Measurements from ENCODE around the gene POLG.

Gene POLG

DNA sequence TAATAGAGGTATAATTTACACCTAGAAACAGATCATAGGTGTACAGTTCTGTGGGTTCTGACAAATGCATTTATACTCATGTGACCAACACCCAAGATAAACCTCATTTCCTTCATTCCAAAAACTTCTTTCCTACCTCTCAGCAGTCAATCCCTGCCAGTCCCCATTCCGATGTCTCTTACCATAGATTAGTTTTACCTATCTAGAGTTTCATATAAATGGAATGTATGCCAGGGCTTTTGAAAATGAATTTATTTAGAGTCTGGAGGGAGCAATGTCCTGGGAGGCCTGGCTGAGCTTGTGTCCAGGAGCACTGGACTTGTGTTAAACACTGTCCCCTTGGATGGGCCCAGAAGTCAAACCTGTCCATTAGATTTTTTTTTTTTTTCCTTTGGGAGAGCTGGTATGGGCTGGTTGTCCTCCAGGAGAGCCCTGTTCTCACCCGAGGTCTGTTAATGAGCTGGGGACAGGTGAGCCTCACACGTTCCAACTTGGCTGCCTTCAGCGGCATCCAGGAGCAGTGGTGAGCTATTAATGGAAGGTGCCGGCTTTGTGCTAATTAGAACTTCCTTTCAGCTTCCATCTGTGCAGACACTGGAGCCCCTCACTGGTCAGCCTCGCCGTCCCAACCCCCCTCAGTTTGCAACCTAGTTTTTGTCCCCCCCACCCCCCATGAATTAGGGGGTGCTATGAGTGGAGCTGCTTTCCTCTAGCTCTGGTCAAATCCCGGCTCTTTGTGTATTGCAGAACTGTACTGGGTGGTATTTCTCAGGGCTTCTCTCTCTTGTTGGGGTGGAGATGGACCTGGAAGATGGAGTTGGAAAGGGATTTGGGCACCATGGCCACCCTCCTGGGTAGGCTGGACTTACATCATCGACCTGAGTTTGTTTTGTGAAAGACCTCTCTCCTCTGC lies 40.7 kb upstream of the POLG start:
- TF ChIP-seq GATA3 (IDR thresholded peaks at IDR 0.05; ENCODE audit: low read depth, low read length) (no peak), GATA2 (IDR thresholded peaks at IDR 0.05; ENCODE audit: low read depth, low read length) (no peak)

DNA sequence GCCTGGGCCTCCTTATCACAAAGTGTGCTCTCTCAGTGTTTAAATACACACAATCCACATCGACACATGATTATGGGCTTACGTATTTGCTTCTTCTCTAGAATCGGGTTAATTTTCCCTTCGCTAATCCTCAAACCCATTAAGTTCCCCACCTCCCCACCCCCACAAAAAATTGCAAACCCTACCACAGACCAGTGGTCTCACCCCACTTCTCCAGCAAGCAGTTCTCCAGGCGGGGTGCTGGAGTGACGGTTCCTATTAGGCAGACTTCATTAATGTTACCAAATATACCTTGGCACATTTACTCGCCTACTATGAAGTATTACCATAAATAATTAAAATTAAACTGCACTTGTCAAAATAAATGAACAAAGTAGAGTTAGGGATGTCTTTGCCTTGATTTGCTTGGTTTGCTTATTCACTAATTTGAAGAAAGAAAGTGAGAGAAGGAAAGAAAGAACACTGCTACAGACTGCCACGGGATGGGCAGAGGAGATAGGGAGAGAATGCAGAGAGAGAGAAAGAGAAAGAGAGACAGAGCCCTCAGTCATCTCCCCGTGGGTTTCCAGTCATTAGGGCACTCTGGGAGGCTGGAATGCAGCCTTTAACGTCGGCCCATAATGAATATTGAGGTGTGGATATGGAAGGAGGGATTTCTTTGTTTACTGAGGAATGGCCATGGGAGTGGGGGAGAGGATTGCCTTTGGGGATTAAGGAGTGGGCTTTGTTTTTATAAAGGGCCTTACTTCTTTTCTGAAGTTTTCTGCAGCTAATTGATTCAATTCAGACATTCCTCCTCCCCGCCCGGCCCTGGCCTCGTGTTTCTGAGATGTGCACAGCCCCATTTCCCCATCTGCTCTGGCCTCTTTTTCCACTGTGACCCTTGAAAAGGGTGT lies 39.7 kb upstream of the POLG start:
- no peak for TF ChIP-seq GATA3 (IDR thresholded peaks at IDR 0.05; ENCODE audit: low read depth, low read length)
- no peak for TF ChIP-seq GATA2 (IDR thresholded peaks at IDR 0.05; ENCODE audit: low read depth, low read length)

DNA sequence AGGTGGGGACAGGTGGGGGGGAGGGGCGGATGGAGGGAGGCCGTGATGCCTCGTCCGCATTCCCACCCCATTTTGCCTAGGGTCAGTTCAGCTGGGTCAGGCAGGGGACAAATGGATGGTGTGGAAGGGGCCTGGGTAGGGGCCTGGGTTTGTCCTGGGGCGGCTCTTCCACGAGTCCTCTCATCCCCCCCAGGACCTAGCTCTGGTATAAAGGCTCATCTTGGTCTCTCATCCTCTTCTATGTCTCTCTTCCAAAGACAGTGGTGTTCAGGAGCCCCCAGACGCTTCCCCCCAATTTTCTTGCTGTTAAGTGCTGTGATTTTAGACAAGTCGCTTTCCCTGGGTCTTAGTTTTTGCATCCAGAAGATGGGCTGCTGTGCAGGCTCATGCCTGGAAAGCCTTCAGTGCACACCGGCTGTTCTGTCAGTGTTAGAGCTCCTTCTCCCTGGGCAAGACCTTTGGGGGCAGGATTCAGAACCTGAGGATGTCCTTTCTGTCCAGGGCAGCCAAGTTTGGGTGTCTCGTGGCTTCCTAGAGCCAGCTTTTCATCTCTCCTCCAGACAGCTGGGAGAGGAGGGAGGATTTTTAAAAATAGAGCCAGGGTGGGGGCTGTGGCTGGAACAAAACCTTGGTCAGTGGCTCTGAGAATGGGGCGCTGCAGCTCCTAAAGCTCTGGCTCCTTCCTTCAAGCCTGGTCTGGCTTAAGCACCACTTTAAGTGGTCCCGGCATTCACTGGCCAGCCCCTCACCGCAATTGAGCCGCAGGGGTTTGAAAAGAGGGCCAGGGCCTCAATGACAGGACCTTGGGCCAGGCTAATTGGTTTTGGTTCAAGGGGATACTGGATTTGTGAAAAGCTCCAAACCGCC lies 37.7 kb upstream of the POLG start:
- TF ChIP-seq GATA3 (IDR thresholded peaks at IDR 0.05; ENCODE audit: low read depth, low read length) (no peak), GATA2 (IDR thresholded peaks at IDR 0.05; ENCODE audit: low read depth, low read length) (no peak)

DNA sequence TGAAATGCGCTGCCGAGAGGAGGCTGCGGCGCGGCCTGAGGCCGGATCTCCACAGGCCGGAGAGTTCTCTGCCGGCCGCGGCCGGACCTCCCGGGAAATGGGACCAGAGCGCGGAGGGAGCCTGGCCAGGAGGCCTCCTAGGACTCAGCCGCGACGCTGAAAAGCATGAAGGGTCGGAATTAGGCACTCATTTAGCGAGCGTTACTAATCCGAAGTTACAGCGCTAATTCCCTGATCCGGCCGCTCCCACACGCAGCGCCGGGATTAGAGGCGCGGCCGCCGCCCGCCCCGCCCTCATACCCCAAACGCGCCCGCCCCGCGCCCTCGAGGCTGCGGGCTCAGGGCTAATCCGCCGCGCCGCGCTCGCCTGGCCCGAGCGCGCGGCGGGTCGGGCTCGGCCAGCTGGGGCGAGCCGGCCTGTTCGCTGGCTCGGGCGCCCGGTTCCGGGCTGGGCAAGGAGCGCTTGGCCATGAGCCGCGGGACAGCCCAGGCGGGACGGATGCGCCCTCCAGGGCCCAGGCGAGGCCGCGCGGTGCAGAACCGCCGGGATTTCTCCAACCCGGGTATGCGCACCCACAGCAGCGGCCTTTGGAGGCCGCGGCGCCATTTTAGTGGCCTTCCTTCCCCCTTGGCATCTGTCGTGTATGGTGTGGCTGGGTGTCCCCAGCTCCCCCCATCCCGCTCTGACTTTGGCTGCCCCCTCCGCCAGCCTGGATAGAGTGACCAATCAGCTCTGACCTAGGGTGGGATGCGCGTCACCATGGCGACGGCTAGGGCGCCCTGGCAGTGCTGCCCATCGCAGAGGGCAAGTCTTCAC lies 36.8 kb upstream of the POLG start:
- TF ChIP-seq GATA2 (IDR thresholded peaks at IDR 0.05; ENCODE audit: low read depth, low read length) (no peak), GATA3 (IDR thresholded peaks at IDR 0.05; ENCODE audit: low read depth, low read length) (no peak)

DNA sequence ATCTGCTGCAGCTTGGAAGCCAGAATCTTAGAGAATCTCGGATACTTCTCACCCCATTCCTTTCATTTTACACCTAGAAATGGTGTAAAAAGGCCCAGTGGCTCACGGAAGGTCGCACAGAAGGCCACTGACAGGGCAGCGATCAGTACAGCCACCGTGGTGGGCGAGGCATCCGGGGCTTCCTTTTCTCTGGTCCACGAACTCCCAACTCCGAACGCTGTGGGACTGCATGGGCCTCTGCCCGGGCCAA lies 36.3 kb upstream of the POLG start:
- TF ChIP-seq GATA2 (IDR thresholded peaks at IDR 0.05; ENCODE audit: low read depth, low read length) (no peak), GATA3 (IDR thresholded peaks at IDR 0.05; ENCODE audit: low read depth, low read length) (no peak)

DNA sequence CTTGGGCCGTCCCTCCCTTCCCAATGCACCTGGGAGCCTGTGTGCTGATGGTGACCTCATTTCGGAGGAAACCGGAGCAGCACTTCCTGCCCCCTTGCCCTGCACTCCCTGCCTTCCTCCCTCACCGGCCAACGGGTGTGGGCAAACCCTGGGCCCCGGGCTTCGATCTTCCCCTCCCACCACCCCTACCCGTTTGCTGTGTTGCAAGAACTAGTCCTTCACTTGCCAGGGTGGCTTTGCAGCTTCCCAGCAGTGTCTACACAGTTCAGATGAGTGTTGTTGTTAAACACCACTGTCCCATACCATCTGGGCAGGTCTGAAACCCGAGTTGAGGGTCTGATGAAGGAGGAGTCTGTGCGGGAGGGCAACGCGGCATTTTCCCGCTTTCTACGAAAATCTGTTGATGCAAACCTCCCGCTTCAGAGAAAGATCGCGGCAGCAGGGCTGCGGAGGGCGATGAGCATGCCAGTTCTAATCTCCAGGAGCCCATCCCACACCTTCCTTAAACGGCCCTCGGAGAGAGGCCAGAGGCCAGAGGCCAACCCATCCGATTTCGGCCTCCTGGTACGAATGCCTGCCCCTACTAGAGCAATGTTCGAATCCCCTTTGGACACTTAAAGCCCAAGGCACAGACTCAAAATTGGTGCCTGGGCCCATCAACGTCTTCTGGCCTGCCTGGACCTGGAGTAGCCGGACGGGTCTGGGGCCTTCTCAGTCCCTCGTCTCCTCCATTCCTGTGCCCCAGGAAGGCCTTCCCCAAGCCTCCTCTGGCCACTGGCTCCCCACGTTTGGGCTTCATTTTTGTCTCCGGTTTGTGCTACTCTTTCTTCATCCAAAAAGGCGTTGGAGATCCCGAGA lies 35.7 kb upstream of the POLG start:
- TF ChIP-seq GATA3 (IDR thresholded peaks at IDR 0.05; ENCODE audit: low read depth, low read length) (no peak), GATA2 (IDR thresholded peaks at IDR 0.05; ENCODE audit: low read depth, low read length) (no peak)

DNA sequence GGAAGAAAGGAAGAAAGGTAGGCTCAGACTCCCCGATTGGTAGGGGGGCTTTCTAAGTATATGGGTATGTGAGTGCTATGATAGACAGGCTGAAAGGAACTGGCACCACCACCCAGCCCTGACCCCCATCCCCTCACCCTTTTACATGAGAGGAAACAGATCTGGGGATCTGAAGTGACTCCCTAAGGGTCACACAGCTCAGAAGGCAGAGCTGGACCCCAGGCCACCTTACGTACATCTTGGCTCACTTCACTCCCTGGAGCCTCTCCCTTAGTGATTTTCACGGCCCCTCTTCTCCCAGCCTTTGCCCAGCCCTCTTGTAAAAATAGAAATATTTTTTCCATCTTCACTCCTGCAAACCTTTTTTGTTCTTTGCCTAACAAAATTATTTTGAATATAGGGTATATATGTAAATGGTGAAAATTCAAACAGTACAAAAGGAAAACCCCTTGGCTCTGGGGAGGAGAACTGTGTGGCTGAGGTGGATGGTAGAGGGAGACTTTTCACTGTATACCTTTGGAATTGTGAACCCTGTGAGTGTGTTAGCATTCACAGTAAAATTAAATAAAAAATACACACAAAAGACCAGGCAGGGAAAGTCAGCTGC lies 34.8 kb upstream of the POLG start:
- no peak for TF ChIP-seq GATA3 (IDR thresholded peaks at IDR 0.05; ENCODE audit: low read depth, low read length)
- no peak for TF ChIP-seq GATA2 (IDR thresholded peaks at IDR 0.05; ENCODE audit: low read depth, low read length)

DNA sequence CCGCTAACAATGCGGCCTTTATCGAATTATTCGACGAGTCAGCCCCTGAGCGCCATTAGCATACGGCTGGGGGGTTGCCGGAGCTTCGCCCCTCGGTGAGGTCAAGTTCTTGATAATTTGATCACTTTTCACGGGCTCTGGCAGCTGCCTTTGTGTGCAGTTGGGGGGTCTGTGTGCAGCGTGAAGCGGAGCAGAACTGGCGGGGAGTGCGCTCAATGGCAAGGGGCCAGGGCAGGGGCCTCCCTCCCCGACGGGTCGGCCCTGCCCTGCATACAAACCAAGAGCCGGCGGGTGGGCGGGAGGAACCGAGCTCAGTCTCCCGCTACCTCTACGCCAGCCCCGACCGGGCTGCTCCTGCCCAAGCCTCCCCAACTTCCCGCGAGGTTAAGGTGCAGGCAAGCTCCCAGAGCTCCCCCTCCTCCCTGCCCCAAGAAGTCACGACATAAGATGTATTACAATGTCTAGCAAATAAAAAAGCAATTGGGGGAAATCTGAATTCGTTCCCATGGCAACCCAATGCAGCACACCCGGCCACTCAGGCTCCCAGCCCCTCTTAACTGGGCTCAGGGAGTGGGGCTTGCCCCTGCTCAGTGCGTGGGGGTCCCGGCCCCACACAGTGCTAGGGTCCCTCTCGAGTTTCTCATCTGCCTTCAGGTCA lies 34.1 kb upstream of the POLG start:
- TF ChIP-seq GATA2 (IDR thresholded peaks at IDR 0.05; ENCODE audit: low read depth, low read length), result no peak
- no peak for TF ChIP-seq GATA3 (IDR thresholded peaks at IDR 0.05; ENCODE audit: low read depth, low read length)

DNA sequence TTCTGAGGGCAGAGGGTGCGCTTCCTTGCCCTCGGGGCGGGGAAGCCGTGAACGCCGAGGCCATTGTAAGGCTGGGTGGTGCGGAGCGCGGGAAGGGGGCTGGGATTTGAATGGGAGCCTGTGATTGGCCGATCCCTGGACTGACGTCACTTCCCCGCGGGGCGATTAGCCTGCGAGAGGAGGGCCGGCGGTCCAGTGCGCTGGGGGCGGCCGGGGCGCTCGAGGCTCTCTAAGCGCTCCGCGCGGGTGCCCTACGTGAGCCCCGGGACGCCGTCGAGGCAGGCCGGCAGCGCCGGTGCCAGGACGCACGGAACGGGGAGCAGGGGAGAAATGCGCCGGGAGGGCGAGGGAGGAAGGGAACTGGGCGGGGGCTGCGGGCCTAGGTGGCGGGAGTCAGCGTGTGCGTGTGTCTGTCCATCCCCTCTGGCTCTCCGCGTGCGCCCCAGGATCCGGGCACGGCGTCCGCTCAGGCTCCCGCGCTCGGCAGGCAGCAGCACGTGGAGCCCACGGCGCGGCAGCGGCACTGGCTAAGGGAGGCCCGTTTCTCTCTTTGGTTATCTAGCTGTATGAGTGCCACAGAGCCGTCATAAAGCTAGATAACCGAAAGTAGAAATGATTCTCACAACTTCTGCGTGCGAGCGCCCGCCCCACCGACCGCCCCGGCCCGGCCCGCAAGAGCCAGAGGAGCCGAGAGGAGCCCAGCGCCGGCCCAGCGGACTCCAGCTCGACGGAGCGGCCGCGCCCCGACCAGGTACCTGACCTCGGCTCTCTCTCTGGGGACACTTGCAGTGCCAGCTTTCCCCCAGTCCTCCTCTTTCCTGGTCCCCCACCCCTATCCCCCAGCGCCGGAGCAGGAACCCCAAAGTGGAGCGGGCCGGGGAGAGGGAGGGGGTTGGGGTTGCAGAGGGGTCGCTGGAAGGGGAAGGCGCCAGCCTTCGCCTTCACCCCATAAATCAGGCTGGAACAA lies 33.1 kb upstream of the POLG start:
- TF ChIP-seq GATA2 (IDR thresholded peaks at IDR 0.05; ENCODE audit: low read depth, low read length) (no peak), GATA3 (IDR thresholded peaks at IDR 0.05; ENCODE audit: low read depth, low read length) (no peak)

DNA sequence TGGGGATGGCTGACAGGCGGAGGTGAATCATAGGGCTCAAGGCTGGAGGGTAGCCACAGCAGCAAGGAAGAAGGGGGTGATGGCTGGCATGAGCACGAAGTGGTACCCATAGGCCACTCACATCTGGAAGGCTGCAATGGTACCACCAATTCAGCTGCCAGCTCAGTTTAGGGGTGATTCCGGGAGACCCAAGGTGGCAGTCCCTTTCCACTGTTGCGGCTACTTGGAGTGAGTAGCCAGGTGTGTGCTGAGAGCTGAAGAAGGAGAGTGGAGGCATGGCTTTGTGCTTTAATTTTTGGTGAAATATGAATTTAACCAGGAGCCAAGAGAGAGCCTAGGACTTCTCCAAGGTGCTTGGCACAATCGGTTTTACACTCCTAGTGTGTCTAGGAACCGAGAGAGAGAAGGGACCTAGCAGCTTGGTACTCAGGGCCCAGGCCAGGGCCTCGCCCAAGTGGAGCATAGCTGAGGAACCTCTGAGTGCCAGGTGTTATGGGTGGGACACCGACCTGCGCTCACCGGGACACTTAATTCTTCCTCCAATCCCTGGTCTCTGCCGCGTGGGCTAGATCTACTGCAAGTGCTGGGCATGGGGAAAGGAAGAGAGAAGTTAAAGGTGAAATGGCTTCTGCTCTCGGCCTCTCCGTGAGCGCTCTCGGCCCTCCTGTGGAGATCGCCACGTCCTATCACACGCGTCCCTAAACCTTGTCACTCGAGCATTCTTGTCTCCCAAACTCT lies 32.2 kb upstream of the POLG start:
- TF ChIP-seq GATA3 (IDR thresholded peaks at IDR 0.05; ENCODE audit: low read depth, low read length), result no peak
